HG03469 (cell line): Measurements from ENCODE around the gene TGDS.
"Not testable (repeated sequence)": the region's sequence is repeated elsewhere in the genome, so short reads cannot be mapped to it uniquely, and the experiment has no call there.

Experiments used
- ATAC-seq: cut with Tn5 transposase; IDR thresholded peaks from one replicate; pipeline ENCODE4 v1.9.1; 2021; ENCODE audit warnings: mild to moderate bottlenecking, moderate library complexity, moderate number of reproducible peaks; ENCODE audit not compliant: unreplicated experiment

TGDS gene

GRCh38 chr13:94595950-94596574 lies at the start of gene TGDS:
TSS of gene TGDS (minus strand) at chr13:94596152. CDS start at chr13:94596136, 16 bp downstream.
- peak; percentile 94 for ATAC-seq

- no peak for ATAC-seq
Observed at GRCh38 chr13:94641409-94641941, 45.5 kb upstream of the TGDS start.

- no peak for ATAC-seq
Observed at GRCh38 chr13:94640721-94641120, 44.8 kb upstream of the TGDS start.

- ATAC-seq = not testable (repeated sequence)
Observed at GRCh38 chr13:94637677-94638076, 41.7 kb upstream of the TGDS start.

- ATAC-seq = no peak
Observed at GRCh38 chr13:94636942-94637578, 41.1 kb upstream of the TGDS start.

- ATAC-seq = not testable (repeated sequence)
Observed at GRCh38 chr13:94636096-94636495, 40.1 kb upstream of the TGDS start.

GRCh38 chr13:94632226-94632980 lies 36.5 kb upstream of the TGDS start:
- no peak for ATAC-seq

- ATAC-seq = no peak
Observed at GRCh38 chr13:94630858-94631257, 34.9 kb upstream of the TGDS start.

- ATAC-seq = no peak
Observed at GRCh38 chr13:94623316-94623715, 27.4 kb upstream of the TGDS start.

GRCh38 chr13:94622344-94622743 lies 26.4 kb upstream of the TGDS start:
- ATAC-seq = no peak

GRCh38 chr13:94620286-94620896 lies 24.4 kb upstream of the TGDS start:
- peak; percentile 86 for ATAC-seq

GRCh38 chr13:94617389-94618000 lies 21.5 kb upstream of the TGDS start:
- peak; percentile 41 for ATAC-seq

- ATAC-seq = no peak
Observed at GRCh38 chr13:94613051-94613450, 17.1 kb upstream of the TGDS start.

- ATAC-seq = no peak
Observed at GRCh38 chr13:94612050-94612449, 16.1 kb upstream of the TGDS start.

- ATAC-seq = no peak
Observed at GRCh38 chr13:94610475-94610874, 14.5 kb upstream of the TGDS start.

GRCh38 chr13:94609196-94609595 lies 13.2 kb upstream of the TGDS start:
- ATAC-seq = no peak

GRCh38 chr13:94608586-94608985 lies 12.6 kb upstream of the TGDS start:
- ATAC-seq = no peak

- no peak for ATAC-seq
Observed at GRCh38 chr13:94607939-94608338, 12.0 kb upstream of the TGDS start.

- no peak for ATAC-seq
Observed at GRCh38 chr13:94607056-94607455, 11.1 kb upstream of the TGDS start.

GRCh38 chr13:94602467-94602866 lies 6.5 kb upstream of the TGDS start:
- no peak for ATAC-seq
